Right ventricle myocardium inferior (tissue), 1 donor: Measurements from ENCODE around the gene LHB. TPM values are rescaled to one million over a fixed set of nuclear protein-coding genes. Genes with fewer than 3 reads are reported as not detected.
"Not testable (repeated sequence)": the region's sequence is repeated elsewhere in the genome, so short reads cannot be mapped to it uniquely, and the experiment has no call there.

Experiments
- ATAC-seq: fragments of 200-7000 bp; cut with Tn5 transposase; one replicate; pipeline ENCODE4 v1.9.1; 2020; ENCODE audit warnings: mild to moderate bottlenecking, moderate library complexity
- DNase-seq: peaks from one replicate; pipeline ENCODE4 v3.0.0; 2021; ENCODE audit errors: missing footprints
- intact Hi-C: fragments of 100-400 bp; cut with DNase I; formaldehyde crosslinking; loops from one replicate; pipeline ENCODE4 v1.11.0; 2022
- long read RNA-seq: library from polyadenylated mRNA; unstranded; transcript quantifications from one replicate; pipeline ENCODE4 v2.0.0, GENCODE V29; 2021
- total RNA-seq: library from RNA; stranded (reverse); fragmentation: NEBNext Ultra II Directional; extraction: Animal tissue kit (Norgen Biotek cat#: 25700); gene quantifications from one replicate; pipeline ENCODE4 v1.2.1, GENCODE V29; 2021
- donor health status: DM: no; HTN: yes; CAD: no; lungs with severe emphysema.

The LHB gene
- not detected for total RNA-seq
- long read RNA-seq = 0 reads

- ATAC-seq (no peak), DNase-seq (no peak)
- intact Hi-C loops = loop anchor here (5.0 kb wide), 1 partner anchor 70 kb away; the partner anchor contains the start of gene SNRNP70
Measured at GRCh38 chr19:49017041-49017665, at the start of gene LHB. Gene LHB, minus strand, starts transcription at chr19:49017091. Its CDS starts 10 bp downstream, at chr19:49017081.

- ATAC-seq = no peak
- DNase-seq = no peak
- intact Hi-C loops = no loop called here
Measured at GRCh38 chr19:49065905-49066512, 49.1 kb upstream of the LHB start.

GRCh38 chr19:49064768-49065611, 48.1 kb upstream of the LHB start, which contains the start of gene NTF4:
Gene NTF4, minus strand, starts transcription at chr19:49064818. Its CDS starts 2,821 bp downstream, at chr19:49061997.
- DNase-seq (no peak), ATAC-seq (peak; percentile 20)
- intact Hi-C loops = no loop called here

GRCh38 chr19:49064029-49064629, 47.2 kb upstream of the LHB start:
- DNase-seq (no peak), ATAC-seq (no peak)
- intact Hi-C loops = no loop called here

DNA sequence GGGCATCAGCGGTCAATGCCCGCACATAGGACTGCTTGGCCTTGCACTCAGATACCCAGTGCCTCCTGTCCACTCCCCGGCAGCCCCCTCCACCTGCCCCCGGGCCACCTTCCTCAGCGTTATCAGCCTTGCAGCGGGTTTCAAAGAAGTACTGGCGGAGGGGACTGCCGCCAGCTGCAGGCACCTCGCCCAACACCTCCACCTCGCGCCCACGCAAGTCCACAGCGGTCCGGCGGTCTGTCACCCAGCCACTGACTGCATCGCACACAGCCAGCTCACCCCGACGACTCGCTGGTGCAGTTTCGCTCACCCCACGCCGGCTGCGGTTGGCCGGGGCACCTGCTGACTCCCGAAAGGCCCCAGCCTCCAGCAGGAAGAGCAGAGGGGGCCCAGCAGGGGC, 44.6 kb upstream of the LHB start:
- DNase-seq = no peak
- intact Hi-C loops = no loop called here
- ATAC-seq = no peak

DNA sequence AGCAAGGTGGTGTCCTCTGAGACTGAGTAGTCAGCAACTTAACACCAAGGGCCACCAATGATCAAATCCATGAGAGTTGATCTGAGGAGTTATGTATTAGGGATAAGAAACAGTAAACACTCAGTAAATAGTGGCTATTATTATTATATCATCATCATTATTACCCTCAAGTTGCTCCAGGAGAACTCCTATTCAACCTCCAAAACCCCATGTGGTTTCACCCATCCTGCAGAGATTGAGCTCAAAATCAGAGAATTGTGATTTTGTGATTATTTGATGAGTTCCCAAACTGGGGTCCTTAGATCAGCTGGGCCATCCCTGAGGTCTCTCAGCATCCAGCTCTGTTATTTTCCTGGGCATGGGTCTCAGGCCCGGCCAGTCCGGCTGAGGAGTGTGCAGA, 44.1 kb upstream of the LHB start:
- intact Hi-C loops = no loop called here
- DNase-seq = no peak
- no peak for ATAC-seq

DNA sequence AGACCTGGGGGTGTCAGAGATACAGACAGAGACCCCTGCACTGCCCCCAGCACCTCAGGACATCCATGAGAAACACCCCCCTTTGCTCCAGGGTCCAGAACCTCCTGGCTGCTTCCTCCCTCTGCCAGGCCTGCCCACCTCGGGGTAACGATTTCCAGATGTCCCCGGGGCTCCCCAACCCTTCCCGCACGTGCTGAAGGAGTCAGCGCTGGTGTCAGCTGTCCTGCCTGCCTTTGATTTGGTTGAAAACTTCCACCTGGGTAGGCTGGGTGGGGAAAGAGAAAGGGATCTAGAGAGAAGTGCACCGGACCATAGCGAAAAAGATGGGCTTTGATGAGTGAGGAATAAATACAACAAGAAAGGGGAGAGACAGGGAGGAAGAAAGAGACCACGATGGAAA, 42.2 kb upstream of the LHB start:
- ATAC-seq (no peak), DNase-seq (no peak)
- intact Hi-C loops = no loop called here

- DNase-seq (no peak), ATAC-seq (no peak)
- intact Hi-C loops = no loop called here
Measured at GRCh38 chr19:49058562-49058961, 41.7 kb upstream of the LHB start.

- peak; percentile 76 for ATAC-seq
- intact Hi-C loops = no loop called here
Measured at GRCh38 chr19:49057636-49058234, 40.8 kb upstream of the LHB start, which contains the start of gene CGB7. Gene CGB7, minus strand, starts transcription at chr19:49057749. Its CDS starts 2,374 bp downstream, at chr19:49055375.

DNA sequence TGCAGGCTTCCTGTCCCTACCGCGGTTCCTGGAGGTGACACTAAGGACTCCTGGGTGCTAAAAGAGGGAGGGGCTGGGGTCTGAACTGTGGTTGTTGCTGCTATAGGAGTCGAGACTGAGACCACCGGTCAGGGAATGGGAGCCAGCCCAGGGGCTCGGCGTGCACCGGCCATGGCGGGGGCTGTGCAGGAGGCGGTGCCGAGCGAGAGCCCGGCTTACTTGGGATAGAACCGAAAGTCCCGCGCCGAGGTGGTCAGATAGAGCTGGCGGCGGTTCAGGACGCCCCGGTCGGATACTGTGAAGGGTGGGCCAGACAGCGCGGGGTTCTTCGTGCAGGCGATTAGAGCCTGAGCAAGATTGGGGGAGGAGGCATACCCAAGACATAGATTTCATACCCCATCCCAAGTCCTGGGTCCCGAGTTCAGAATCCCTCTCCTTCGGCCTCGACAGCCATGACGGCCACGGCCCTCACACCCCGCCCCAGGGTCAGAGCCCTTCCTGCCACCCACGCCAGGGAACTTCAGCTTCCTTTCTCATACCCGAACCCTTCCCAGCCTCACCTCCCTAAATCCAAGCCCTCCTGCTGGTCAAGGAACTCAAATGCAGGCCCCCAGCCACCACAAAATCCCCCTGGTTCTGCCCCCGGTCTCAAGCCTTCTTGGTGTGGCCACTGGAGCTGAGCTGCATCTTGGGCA, 40.2 kb upstream of the LHB start:
- DNase-seq, intact Hi-C loops, ATAC-seq: not testable (repeated sequence)

More at GRCh38 chr19:49057636-49058234, 40.8 kb upstream of the LHB start, which contains the start of gene CGB7:
- DNase-seq = peak; percentile 75

DNA sequence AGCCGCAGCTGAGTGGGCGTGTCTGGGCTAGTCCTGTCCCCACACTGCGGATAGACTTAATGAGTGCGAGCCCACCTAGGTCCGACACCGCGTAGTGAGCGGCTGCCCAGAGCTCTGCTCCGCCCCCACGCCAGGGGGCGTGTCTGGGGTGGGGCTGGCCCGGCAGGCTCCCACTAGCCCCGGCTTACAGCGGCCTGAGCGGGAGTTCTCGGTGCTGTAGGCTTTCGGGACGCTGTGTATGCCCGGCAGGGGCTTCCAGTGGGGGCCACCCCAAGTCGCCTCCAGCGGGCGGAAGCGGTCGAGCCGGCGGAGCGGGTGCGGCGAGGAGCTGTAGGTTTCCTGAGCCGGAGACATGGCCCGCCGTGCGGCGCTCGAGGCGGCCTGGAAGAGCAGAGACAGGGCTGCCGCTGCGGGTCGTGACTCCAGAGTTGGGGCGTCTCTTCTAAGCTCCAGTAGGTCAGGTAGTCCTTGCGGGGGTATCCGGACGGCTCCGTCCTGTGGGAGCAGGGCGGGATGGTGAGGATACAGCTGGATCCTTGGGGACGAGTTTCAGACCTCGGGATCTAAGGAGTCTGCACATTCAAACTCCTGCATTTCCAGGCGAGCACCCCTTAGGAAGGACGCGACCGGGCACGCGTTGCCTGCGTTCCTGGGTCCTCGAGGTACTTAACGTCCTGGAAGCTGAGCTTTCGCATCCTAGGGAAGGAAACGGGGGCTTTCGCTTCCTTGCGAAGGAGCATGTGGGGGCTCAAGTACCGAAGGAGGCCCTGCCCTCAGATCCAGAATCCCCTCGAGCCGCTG, 39.4 kb upstream of the LHB start:
- DNase-seq = peak; percentile 74
- intact Hi-C loops = no loop called here
- ATAC-seq = peak; percentile 90

DNA sequence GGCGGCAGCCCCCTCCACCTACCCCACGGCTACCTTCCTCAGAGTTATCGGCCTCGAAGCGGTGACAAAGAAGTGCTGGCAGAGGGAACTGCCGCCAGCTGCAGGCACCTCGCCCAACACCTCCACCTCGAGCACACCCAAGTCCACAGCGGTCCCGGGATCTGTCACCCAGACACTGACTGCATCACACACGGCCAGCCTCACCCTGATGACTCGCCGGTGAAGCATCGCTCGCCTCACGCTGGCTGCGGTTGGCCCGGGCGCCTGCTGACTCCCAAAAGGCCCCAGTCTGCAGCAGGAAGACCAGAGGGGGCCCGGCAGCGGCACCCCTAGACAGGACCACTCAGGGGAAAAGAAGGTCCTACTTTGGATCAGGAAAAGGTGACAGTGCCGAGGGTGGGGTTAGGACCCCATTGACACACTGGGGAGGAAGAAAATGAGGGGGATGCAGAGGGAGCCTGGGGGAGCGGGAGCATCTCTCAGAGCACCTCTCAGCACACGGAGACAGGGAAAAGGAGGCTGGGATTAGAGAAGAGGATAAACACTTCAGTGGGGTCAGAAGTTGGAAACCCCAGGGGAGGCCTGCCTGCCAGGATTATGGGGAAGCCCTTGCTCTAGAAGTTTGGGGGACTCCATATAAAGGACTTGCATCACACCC, 33.6 kb upstream of the LHB start:
- DNase-seq, intact Hi-C loops, ATAC-seq: not testable (repeated sequence)

DNA sequence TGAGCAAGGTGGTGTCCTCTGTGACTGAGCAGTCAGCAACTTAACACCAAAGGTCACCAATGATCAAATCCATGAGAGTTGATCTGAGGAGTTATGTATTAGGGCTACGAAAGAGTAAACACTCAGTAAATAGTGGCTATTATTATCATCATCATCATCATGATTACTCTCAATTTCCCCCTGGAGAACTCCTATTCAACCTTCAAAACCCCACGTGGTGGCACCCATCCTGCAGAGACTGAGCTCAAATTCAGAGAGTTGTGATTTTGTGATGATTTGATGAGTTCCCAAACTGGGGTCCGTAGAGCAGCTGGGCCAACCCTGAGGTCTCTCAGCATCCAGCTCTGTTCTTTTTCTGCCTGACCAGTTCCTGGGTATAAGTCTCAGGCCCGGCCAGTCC, 32.9 kb upstream of the LHB start:
- ATAC-seq, intact Hi-C loops, DNase-seq: not testable (repeated sequence)

DNA sequence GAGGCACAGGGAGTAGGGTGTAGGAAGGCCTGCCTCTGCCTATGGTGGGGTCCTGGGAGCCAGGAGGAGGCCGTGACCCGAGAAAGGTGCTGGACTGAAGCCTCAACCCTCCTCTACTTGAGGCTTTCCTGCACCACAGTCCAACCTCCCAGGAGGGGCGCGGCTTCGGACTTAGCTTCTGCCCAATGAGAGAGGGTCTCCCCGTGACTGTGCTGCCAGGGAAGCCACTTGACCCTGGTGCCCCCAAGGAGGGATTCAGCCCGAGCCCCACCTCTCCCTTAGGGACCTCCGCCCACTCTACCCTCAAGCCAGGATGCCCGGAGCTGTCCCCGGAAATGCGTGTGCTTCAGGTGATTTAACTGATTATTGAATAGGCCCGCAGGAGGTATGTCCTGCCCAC, 32.1 kb upstream of the LHB start, which contains the start of gene CGB8:
Gene CGB8 (minus strand): TSS at position 101 of the 400 bp plus-strand sequence. CDS start 372 bp downstream, outside the sequence.
- ATAC-seq, intact Hi-C loops, DNase-seq: not testable (repeated sequence)

DNA sequence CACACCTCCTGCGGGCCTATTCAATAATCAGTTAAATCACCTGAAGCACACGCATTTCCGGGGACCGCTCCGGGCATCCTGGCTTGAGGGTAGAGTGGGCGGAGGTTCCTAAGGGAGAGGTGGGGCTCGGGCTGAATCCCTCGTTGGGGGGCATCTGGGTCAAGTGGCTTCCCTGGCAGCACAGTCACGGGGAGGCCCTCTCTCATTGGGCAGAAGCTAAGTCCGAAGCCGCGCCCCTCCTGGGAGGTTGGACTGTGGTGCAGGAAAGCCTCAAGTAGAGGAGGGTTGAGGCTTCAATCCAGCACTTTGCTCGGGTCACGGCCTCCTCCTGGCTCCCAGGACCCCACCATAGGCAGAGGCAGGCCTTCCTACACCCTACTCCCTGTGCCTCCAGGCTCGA, 26.7 kb upstream of the LHB start, which contains the start of gene CGB5:
Gene CGB5 (plus strand): TSS at position 301 of the 400 bp plus-strand sequence. CDS start 362 bp downstream, outside the sequence.
- DNase-seq, intact Hi-C loops, ATAC-seq: not testable (repeated sequence)

- intact Hi-C loops, DNase-seq: not testable (repeated sequence)
Measured at GRCh38 chr19:49042666-49043065, 25.8 kb upstream of the LHB start.

More at GRCh38 chr19:49042666-49043065, 25.8 kb upstream of the LHB start:
- not testable (repeated sequence) for ATAC-seq
